ENCODE results near the gene HHATL. TPM values are rescaled to one million over a fixed set of nuclear protein-coding genes. Genes with fewer than 3 reads are reported as not detected.

HHATL gene
- 9.0 TPM for total RNA-seq

GRCh38 chr3:42702066-42702951, at the start of gene HHATL:
TSS of gene HHATL (minus strand) at chr3:42702798. CDS start at chr3:42700826, 1,972 bp downstream.

GRCh38 chr3:42685363-42685881, 17.2 kb downstream of the HHATL start, which contains the start of gene KLHL40:
TSS of gene KLHL40 (plus strand) at chr3:42685537. CDS start at chr3:42685619, 82 bp downstream.

GRCh38 chr3:42653560-42654330, 48.9 kb downstream of the HHATL start, which contains the start of gene ZBTB47:
TSS of gene ZBTB47 (plus strand) at chr3:42653697. CDS start at chr3:42658356, 4,659 bp downstream.

Other genes with a start within 250 kb of the HHATL start
- gene VIPR1, start 200.2 kb downstream of the HHATL start, total RNA-seq: 3.4 TPM
- gene SEC22C, start 120.8 kb downstream of the HHATL start, total RNA-seq: 47.0 TPM
- gene SS18L2, start 111.9 kb downstream of the HHATL start, total RNA-seq: 13.1 TPM
- 133 TPM for gene NKTR, start 102.1 kb downstream of the HHATL start, total RNA-seq
- gene ZBTB47, start 49.1 kb downstream of the HHATL start, total RNA-seq: 23.4 TPM
- 38.8 TPM for gene KLHL40, start 17.3 kb downstream of the HHATL start, total RNA-seq
- 2.0 TPM for gene CCDC13, start 70.5 kb upstream of the HHATL start, total RNA-seq
- gene HIGD1A, start 101.7 kb upstream of the HHATL start, total RNA-seq: 87.3 TPM
- gene ACKR2, start 106.6 kb upstream of the HHATL start, total RNA-seq: 6.4 TPM
- gene CYP8B1, start 173.1 kb upstream of the HHATL start, total RNA-seq: 0.35 TPM
- 16.9 TPM for gene ZNF662, start 203.3 kb upstream of the HHATL start, total RNA-seq

Measured in metanephros (tissue), 1 donor.